HCT116 (cell line): Measurements from ENCODE around the gene PPP2R2D. TPM values are rescaled to one million over a fixed set of nuclear protein-coding genes. Genes with fewer than 3 reads are reported as not detected.

ENCODE experiments used
- ATAC-seq: fragments of 200-7000 bp; cut with Tn5 transposase; 2 replicates; pipeline ENCODE4 v1.9.1; 2020; ENCODE audit warnings: mild to moderate bottlenecking, moderate library complexity
- BruUV-seq: library from RNA; stranded (reverse); fragments of 400-500 nt; replicated peaks from 2 replicates; lab custom pipeline; 2021; lab: Mats Ljungman, UMichigan
- CTCF ChIA-PET: fragments of 300-600 bp; sonication (Branson Sonifier 250); formaldehyde crosslinking; loops from one replicate; lab custom pipeline; 2021; ENCODE audit warnings: antibody characterized with exemption; lab: Charles Lee
- POLR2A ChIA-PET: fragments of 300-600, 350-600 bp; sonication (Branson Sonifier 250); formaldehyde crosslinking; loops from one replicate; lab custom pipeline; 2021; ENCODE audit warnings: antibody characterized with exemption; lab: Charles Lee
- RAD21 ChIA-PET, 2 experiments: fragments of 300-600 bp; sonication (Branson Sonifier 250); formaldehyde crosslinking; loops; one replicate each; lab custom pipeline; 2023; ENCODE audit warnings: low total read pairs in 2 of 2; ENCODE audit not compliant: uncharacterized antibody in 2 of 2, unreplicated experiment in 2 of 2, low non-redundant PET in 1 of 2; lab: Charles Lee
- DNase-seq: peaks from one replicate; pipeline ENCODE4 v3.0.0-alpha.2; 2010; ENCODE audit warnings: low read depth, low spot score
- H2AFZ ChIP-seq: fragments of 200-600 bp; shearing (Covaris generic), sonication (generic); 2 replicates; pipeline ENCODE4 v1.6.1; 2017; ENCODE audit warnings: low read depth, mixed run types, mixed read lengths, antibody characterized with exemption, low read length; ENCODE audit not compliant: poor library complexity, severe bottlenecking
- H3K27ac ChIP-seq: 2 replicates; pipeline ENCODE4 v1.5.1; 2012; ENCODE audit warnings: low read depth, low read length
- H3K27me3 ChIP-seq: fragments of 200-600 bp; sonication (generic); 2 replicates; pipeline ENCODE4 v1.6.1; 2016; ENCODE audit warnings: mixed run types, low read length, mixed read lengths; ENCODE audit not compliant: insufficient read depth
- H3K36me3 ChIP-seq, 2 experiments: fragments of 200-500 bp in 1 of 2; fragments of 200-600 bp in 1 of 2; sonication (Bioruptor generic) in 1 of 2; sonication (generic) in 1 of 2; 2 replicates each; pipeline versions ENCODE4 v1.5.1 to v1.6.1; 2014 to 2016; ENCODE audit warnings: low read length in 2 of 2, inconsistent platforms in 1 of 2, mixed read lengths in 1 of 2, mixed run types in 1 of 2; ENCODE audit not compliant: insufficient read depth in 2 of 2, control insufficient read depth in 1 of 2
- H3K4me1 ChIP-seq, 2 experiments: fragments of 200-600 bp in 1 of 2; sonication (generic) in 1 of 2; 2 replicates each; pipeline versions ENCODE4 v1.5.1 to v1.6.1; 2012 to 2017; ENCODE audit warnings: low read length in 2 of 2, inconsistent platforms in 1 of 2, mild to moderate bottlenecking in 1 of 2, mixed read lengths in 1 of 2, mixed run types in 1 of 2, moderate library complexity in 1 of 2; ENCODE audit not compliant: insufficient read depth in 2 of 2, control insufficient read depth in 1 of 2
- H3K4me2 ChIP-seq: fragments of 200-600 bp; sonication (generic); 2 replicates; pipeline ENCODE4 v1.6.1; 2017; ENCODE audit warnings: mixed run types, low read length, mixed read lengths
- H3K4me3 ChIP-seq, 2 experiments: fragments of 200-600 bp in 1 of 2; sonication (generic) in 1 of 2; replicated peaks in 1 of 2; 2 replicates each; pipeline ENCODE4 v1.5.1; 2011 to 2016; ENCODE audit warnings: low read length in 2 of 2, control low read depth in 1 of 2, low read depth in 1 of 2, mild to moderate bottlenecking in 1 of 2, mixed read lengths in 1 of 2, mixed run types in 1 of 2
- H3K79me2 ChIP-seq: fragments of 200-600 bp; sonication (generic); 2 replicates; pipeline ENCODE4 v1.6.1; 2017; ENCODE audit warnings: mild to moderate bottlenecking, mixed run types, low read length, moderate library complexity, mixed read lengths; ENCODE audit not compliant: insufficient read depth
- H3K9ac ChIP-seq: fragments of 200-600 bp; sonication (generic); 2 replicates; pipeline ENCODE4 v1.6.1; 2016; ENCODE audit warnings: low read length, mixed read lengths
- H3K9me2 ChIP-seq: fragments of 200-600 bp; sonication (generic), shearing (Covaris generic); 2 replicates; pipeline ENCODE4 v1.6.1; 2017; ENCODE audit warnings: mixed run types, mild to moderate bottlenecking, moderate library complexity; ENCODE audit not compliant: insufficient read depth
- H3K9me3 ChIP-seq, 2 experiments: fragments of 200-500 bp in 1 of 2; fragments of 200-600 bp in 1 of 2; sonication (Bioruptor generic) in 1 of 2; sonication (generic) in 1 of 2; 2 replicates each; pipeline ENCODE4 v1.6.1; 2014 to 2017; ENCODE audit warnings: low read length in 2 of 2, mixed read lengths in 2 of 2, inconsistent platforms in 1 of 2, low read depth in 1 of 2, mild to moderate bottlenecking in 1 of 2, mixed run types in 1 of 2, moderate library complexity in 1 of 2; ENCODE audit not compliant: control insufficient read depth in 1 of 2, insufficient read depth in 1 of 2
- H4K20me1 ChIP-seq: fragments of 200-600 bp; sonication (generic), shearing (Covaris generic); 2 replicates; pipeline ENCODE4 v1.6.1; 2017; ENCODE audit warnings: mixed run types, mild to moderate bottlenecking, moderate library complexity; ENCODE audit not compliant: insufficient read depth
- ATF3 ChIP-seq: IDR thresholded peaks from 2 replicates; pipeline ENCODE4 v1.6.1; 2012
- CBX3 ChIP-seq: IDR thresholded peaks from 2 replicates; pipeline ENCODE4 v1.6.1; 2012; ENCODE audit warnings: low read depth
- CEBPB ChIP-seq: IDR thresholded peaks from 2 replicates; pipeline ENCODE4 v1.6.1; 2012; ENCODE audit warnings: low read depth
- CTCF ChIP-seq, 3 experiments: fragments of 200-600 bp in 1 of 3; sonication (generic) in 1 of 3; IDR thresholded peaks in 2 of 3; conservative IDR thresholded peaks in 1 of 3; 2 replicates each; pipeline ENCODE4 v1.5.1; 2012 to 2017; ENCODE audit warnings: low read depth in 2 of 3, low read length in 2 of 3, antibody characterized with exemption in 1 of 3, borderline replicate concordance in 1 of 3, control low read depth in 1 of 3, mild to moderate bottlenecking in 1 of 3, mixed read lengths in 1 of 3, mixed run types in 1 of 3, moderate library complexity in 1 of 3; ENCODE audit not compliant: insufficient read depth in 1 of 3
- EGR1 ChIP-seq: IDR thresholded peaks from 2 replicates; pipeline ENCODE4 v1.6.1; 2012; ENCODE audit warnings: low read depth
- ELF1 ChIP-seq: IDR thresholded peaks from 2 replicates; pipeline ENCODE4 v1.6.1; 2012; ENCODE audit warnings: low read depth, borderline replicate concordance
- EZH2 ChIP-seq: fragments of 200-600 bp; sonication (generic); IDR thresholded peaks from 2 replicates; pipeline ENCODE4 v1.6.1; 2017; ENCODE audit warnings: antibody characterized with exemption, mixed run types
- FOSL1 ChIP-seq: IDR thresholded peaks from 2 replicates; pipeline ENCODE4 v1.6.1; 2012; ENCODE audit warnings: low read depth
- POLR2A ChIP-seq: IDR thresholded peaks from 2 replicates; pipeline ENCODE4 v1.7.0; 2011; ENCODE audit warnings: borderline replicate concordance; ENCODE audit not compliant: insufficient read depth, insufficient read length; ENCODE audit errors: extremely low read depth
- RAD21 ChIP-seq: IDR thresholded peaks from 2 replicates; pipeline ENCODE4 v1.6.1; 2012; ENCODE audit warnings: low read depth, mild to moderate bottlenecking
- REST ChIP-seq: IDR thresholded peaks from 2 replicates; pipeline ENCODE4 v1.6.1; 2012; ENCODE audit warnings: low read depth
- SIN3A ChIP-seq: IDR thresholded peaks from 2 replicates; pipeline ENCODE4 v1.6.1; 2012; ENCODE audit warnings: low read depth
- SP1 ChIP-seq: IDR thresholded peaks from 2 replicates; pipeline ENCODE4 v1.6.1; 2012; ENCODE audit warnings: low read depth
- SRF ChIP-seq: IDR thresholded peaks from 2 replicates; pipeline ENCODE4 v1.6.1; 2012; ENCODE audit warnings: low read depth
- TCF7L2 ChIP-seq: IDR thresholded peaks from 2 replicates; pipeline ENCODE4 v1.7.0; 2011; ENCODE audit warnings: borderline replicate concordance, inconsistent platforms; ENCODE audit not compliant: insufficient read depth, insufficient read length; ENCODE audit errors: extremely low read depth
- YY1 ChIP-seq: IDR thresholded peaks from 2 replicates; pipeline ENCODE4 v1.6.1; 2011; ENCODE audit warnings: low read length, low read depth, moderate library complexity, mild to moderate bottlenecking; ENCODE audit not compliant: insufficient replicate concordance; ENCODE audit errors: extremely low read depth
- ZFX ChIP-seq: fragments of 450-650 bp; IDR thresholded peaks from 2 replicates; pipeline ENCODE4 v1.6.1; 2017
- intact Hi-C: fragments of 100-400 bp; cut with micrococcal nuclease; formaldehyde crosslinking; loops from 2 replicates; pipeline ENCODE4 v1.10.0; 2022
- total RNA-seq: library from RNA; stranded (reverse); gene quantifications from one replicate; pipeline ENCODE4 v1.2.1, GENCODE V29; 2021; ENCODE audit not compliant: unreplicated experiment
- TF ChIP-seq, protein P1 (sequence below): IDR thresholded peaks from 2 replicates; pipeline ENCODE4 v1.6.1; 2011; ENCODE audit warnings: mild to moderate bottlenecking, low read length, moderate library complexity; ENCODE audit not compliant: insufficient replicate concordance; ENCODE audit errors: extremely low read depth

Gene PPP2R2D
- total RNA-seq, 1 experiment from 2014 or later, result 18.1 TPM

DNA sequence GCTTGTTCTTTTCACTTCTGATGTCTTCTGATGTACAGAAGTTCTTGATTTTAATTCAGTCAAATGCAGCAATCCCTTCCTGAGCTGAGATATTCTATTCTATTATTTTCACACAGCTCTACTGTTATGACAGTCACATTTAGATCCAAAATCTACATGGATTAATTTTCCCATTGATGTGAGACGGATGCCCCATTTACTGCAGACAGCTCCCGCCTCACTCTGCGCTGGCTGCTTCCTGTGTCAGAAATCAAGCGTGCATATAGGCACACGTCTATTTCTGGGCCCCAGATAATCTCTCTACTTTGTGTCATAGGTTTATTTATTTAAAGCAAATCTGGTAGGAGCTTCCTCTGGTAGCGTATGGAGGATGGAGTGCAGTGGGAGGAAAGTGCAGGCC is 74.2 kb downstream of the PPP2R2D start:
- H3K4me2 ChIP-seq, result no peak overlapping the region
- H2AFZ ChIP-seq, result no peak overlapping the region
- ATAC-seq (no peak), DNase-seq (no peak)
- no peaks in the 10 kb centered on the region; a peak in 1 of 4 replicates for H3K4me1 ChIP-seq
- TF ChIP-seq CTCF (IDR thresholded peaks at IDR 0.05 in 2 of 3, conservative IDR thresholded peaks at IDR 0.05 in 1 of 3; ENCODE audit: borderline replicate concordance in 1 of 3, insufficient read depth in 1 of 3, low read depth in 2 of 3, low read length in 2 of 3) (no peak), TCF7L2 (no peak), SP1 (no peak), ZFX (no peak), SRF (no peak), CBX3 (no peak), ATF3 (no peak), YY1 (no peak), ELF1 (no peak), FOSL1 (no peak), EGR1 (no peak), REST (no peak), EZH2 (no peak), CEBPB (no peak), RAD21 (no peak), POLR2A (no peak), SIN3A (no peak)
- TF ChIP-seq, protein P1, sequence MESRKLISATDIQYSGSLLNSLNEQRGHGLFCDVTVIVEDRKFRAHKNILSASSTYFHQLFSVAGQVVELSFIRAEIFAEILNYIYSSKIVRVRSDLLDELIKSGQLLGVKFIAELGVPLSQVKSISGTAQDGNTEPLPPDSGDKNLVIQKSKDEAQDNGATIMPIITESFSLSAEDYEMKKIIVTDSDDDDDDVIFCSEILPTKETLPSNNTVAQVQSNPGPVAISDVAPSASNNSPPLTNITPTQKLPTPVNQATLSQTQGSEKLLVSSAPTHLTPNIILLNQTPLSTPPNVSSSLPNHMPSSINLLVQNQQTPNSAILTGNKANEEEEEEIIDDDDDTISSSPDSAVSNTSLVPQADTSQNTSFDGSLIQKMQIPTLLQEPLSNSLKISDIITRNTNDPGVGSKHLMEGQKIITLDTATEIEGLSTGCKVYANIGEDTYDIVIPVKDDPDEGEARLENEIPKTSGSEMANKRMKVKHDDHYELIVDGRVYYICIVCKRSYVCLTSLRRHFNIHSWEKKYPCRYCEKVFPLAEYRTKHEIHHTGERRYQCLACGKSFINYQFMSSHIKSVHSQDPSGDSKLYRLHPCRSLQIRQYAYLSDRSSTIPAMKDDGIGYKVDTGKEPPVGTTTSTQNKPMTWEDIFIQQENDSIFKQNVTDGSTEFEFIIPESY, result no peak
- peaks cover 48% of the 10 kb centered on the region; the same call in 1 of the 2 replicates for H3K79me2 ChIP-seq
- peaks cover 0 to 2% of the 10 kb centered on the region in 2 experiments; a peak in 1 of 4 replicates for H3K36me3 ChIP-seq
- no peak overlapping the region for H3K9ac ChIP-seq
- intact Hi-C loops, result no loop called here
- BruUV-seq, result no TSS peak
- no peak overlapping the region for H3K4me3 ChIP-seq
- CTCF ChIA-PET, result no interaction called here
- RAD21 ChIA-PET, result no interaction called here
- no peaks in the 10 kb centered on the region for H3K9me3 ChIP-seq
- no peaks in the 10 kb centered on the region for H3K9me2 ChIP-seq
- no peaks in the 10 kb centered on the region for H3K27me3 ChIP-seq
- H4K20me1 ChIP-seq, result no peaks in the 10 kb centered on the region; the same call in 1 of the 2 replicates
- H3K27ac ChIP-seq, result no peak overlapping the region
- POLR2A ChIA-PET, result no interaction called here
